Cardiac fibroblast (primary cell): ENCODE data around the gene PTK7.
"Not testable (repeated sequence)": the region's sequence is repeated elsewhere in the genome, so short reads cannot be mapped to it uniquely, and the experiment has no call there.

Source experiments
- DNase-seq, 2 donors: peaks; one replicate each; pipeline versions ENCODE4 v3.0.0 to v3.0.0-alpha.2; 2010; ENCODE audit warnings: low read depth in 2 of 2
- H3K4me3 ChIP-seq, 2 donors: replicated peaks in 1 of 2; 1 replicate in 1 of 2; 2 replicates in 1 of 2; pipeline ENCODE4 v1.5.1; 2011; ENCODE audit warnings: low read depth in 2 of 2, low read length in 2 of 2, mild to moderate bottlenecking in 2 of 2, moderate library complexity in 1 of 2
- CTCF ChIP-seq: IDR thresholded peaks from one replicate; pipeline ENCODE4 v1.5.1; 2011; ENCODE audit warnings: low read depth, mild to moderate bottlenecking, low read length, inconsistent platforms

The PTK7 gene

GRCh38 chr6:43035495-43036194, 40.5 kb upstream of the PTK7 start:
- no peak for TF ChIP-seq CTCF
- DNase-seq: no peak
- no peak overlapping the region for H3K4me3 ChIP-seq

- no peak overlapping the region for H3K4me3 ChIP-seq
- no peak for TF ChIP-seq CTCF
- no peak for DNase-seq
Measured at GRCh38 chr6:43036712-43037111, 39.4 kb upstream of the PTK7 start.

- DNase-seq: no peak
- no peak overlapping the region for H3K4me3 ChIP-seq
- TF ChIP-seq CTCF: no peak
Measured at GRCh38 chr6:43037197-43037596, 38.9 kb upstream of the PTK7 start.

GRCh38 chr6:43037706-43038105, 38.4 kb upstream of the PTK7 start:
- no peak overlapping the region for H3K4me3 ChIP-seq
- DNase-seq: no peak
- no peak for TF ChIP-seq CTCF

GRCh38 chr6:43038727-43039126, 37.4 kb upstream of the PTK7 start:
- DNase-seq: no peak
- H3K4me3 ChIP-seq: no peak overlapping the region
- TF ChIP-seq CTCF: no peak

- H3K4me3 ChIP-seq: no peak overlapping the region
- TF ChIP-seq CTCF: no peak
- no peak for DNase-seq
Measured at GRCh38 chr6:43040542-43041257, 35.4 kb upstream of the PTK7 start.

GRCh38 chr6:43041475-43041874, 34.6 kb upstream of the PTK7 start:
- DNase-seq, H3K4me3 ChIP-seq: not testable (repeated sequence)
